Measurements from ENCODE around the gene HNRNPAB. TPM values are rescaled to one million over a fixed set of nuclear protein-coding genes. Genes with fewer than 3 reads are reported as not detected.

The HNRNPAB gene
- total RNA-seq, 1 experiment from 2014 or later = 408 TPM

DNA sequence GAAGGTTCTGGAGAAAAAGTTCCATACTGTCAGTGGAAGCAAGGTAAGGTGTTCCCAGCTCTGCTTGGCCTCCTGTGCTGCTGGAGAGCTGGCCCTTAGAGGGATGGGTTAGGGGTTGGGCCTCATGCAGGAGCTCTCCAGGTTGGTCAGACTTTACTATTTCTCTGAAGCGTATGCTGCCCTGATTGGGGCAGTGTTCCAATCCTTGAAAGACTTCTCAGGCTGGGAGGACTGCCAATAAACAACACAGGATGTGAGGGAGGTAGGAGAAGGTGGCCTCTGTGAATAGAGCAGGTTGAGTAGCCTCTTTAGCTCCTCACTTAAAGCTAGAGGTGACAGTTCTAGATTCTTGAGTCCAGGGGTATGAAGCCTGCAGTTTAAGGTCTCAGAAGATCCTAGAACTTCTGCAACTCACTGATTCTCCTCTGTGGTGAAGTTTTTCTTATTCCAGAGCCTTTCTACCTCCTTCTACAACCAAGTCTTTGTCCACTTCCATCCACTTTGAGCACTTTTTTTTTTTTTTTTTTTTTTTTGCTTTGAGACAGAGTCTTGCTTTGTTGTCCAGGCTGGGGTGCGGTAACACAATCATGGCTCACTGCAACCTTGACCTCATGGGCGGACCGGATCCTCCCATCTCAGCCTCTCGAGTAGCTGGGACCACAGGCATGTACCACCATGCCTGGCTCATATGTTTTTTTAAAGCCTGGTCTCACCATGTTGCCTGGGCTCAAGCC is 3.0 kb downstream of the HNRNPAB start:
- no peaks in the 10 kb centered on the region for H3K27me3 ChIP-seq (replicated peaks; ENCODE audit: insufficient read depth, low read depth, low read length, poor library complexity)
- H3K36me3 ChIP-seq (ENCODE audit: insufficient read depth, low read length, poor library complexity, severe bottlenecking) = peaks cover 71% of the 10 kb centered on the region
- no TSS peak for BruUV-seq (replicated peaks)
- H3K4me3 ChIP-seq (ENCODE audit: low read depth, low read length, poor library complexity, severe bottlenecking) = no peak overlapping the region
- H3K9me3 ChIP-seq (ENCODE audit: low read depth, low read length, poor library complexity, severe bottlenecking) = no peaks in the 10 kb centered on the region
- H3K4me1 ChIP-seq (ENCODE audit: insufficient read depth, low read length, poor library complexity, severe bottlenecking) = peaks cover 11% of the 10 kb centered on the region
- no peak overlapping the region for H3K27ac ChIP-seq (ENCODE audit: low read depth, low read length, poor library complexity, severe bottlenecking)
- no peak for DNase-seq (ENCODE audit: low spot score)
- POLR2A ChIA-PET (ENCODE audit: low non-redundant PET) = no interaction called here
- TF ChIP-seq, protein P1, sequence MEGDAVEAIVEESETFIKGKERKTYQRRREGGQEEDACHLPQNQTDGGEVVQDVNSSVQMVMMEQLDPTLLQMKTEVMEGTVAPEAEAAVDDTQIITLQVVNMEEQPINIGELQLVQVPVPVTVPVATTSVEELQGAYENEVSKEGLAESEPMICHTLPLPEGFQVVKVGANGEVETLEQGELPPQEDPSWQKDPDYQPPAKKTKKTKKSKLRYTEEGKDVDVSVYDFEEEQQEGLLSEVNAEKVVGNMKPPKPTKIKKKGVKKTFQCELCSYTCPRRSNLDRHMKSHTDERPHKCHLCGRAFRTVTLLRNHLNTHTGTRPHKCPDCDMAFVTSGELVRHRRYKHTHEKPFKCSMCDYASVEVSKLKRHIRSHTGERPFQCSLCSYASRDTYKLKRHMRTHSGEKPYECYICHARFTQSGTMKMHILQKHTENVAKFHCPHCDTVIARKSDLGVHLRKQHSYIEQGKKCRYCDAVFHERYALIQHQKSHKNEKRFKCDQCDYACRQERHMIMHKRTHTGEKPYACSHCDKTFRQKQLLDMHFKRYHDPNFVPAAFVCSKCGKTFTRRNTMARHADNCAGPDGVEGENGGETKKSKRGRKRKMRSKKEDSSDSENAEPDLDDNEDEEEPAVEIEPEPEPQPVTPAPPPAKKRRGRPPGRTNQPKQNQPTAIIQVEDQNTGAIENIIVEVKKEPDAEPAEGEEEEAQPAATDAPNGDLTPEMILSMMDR (conservative IDR thresholded peaks at IDR 0.05; ENCODE audit: low read depth, low read length) = no peak
- no peak for TF ChIP-seq EZH2 (IDR thresholded peaks at IDR 0.05; ENCODE audit: borderline replicate concordance, low read depth, low read length, poor library complexity, severe bottlenecking)
- CTCF ChIA-PET = no interaction called here
- intact Hi-C loops (cut with micrococcal nuclease; ENCODE audit: unreplicated experiment) = no loop called here

DNA sequence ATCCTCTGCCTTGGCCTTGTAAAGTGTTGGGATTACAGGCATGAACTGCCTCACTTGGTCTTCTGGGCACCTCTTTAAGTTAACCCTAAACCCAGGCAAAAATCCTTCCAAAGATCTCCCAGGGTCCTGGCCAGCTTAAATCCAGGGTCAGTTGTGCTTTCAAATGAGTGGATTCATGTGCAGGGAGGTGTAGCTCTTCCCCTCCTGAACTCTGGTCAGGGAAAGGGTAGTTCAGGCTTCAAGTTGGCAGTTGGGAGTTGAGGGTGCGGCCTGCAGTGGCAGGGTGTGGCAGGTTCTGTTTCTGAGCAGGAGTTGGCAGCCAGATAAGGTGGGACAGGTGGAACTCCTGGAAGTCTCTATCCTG is 3.6 kb downstream of the HNRNPAB start:
- H3K4me1 ChIP-seq (ENCODE audit: insufficient read depth, low read length, poor library complexity, severe bottlenecking) = peaks cover 11% of the 10 kb centered on the region
- ChIA-PET POLR2A (ENCODE audit: low non-redundant PET) (no interaction called here), CTCF (no interaction called here)
- no peak overlapping the region for H3K4me3 ChIP-seq (ENCODE audit: low read depth, low read length, poor library complexity, severe bottlenecking)
- no TSS peak for BruUV-seq (replicated peaks)
- TF ChIP-seq, protein P1 (conservative IDR thresholded peaks at IDR 0.05; ENCODE audit: low read depth, low read length) = no peak
- TF ChIP-seq EZH2 (IDR thresholded peaks at IDR 0.05; ENCODE audit: borderline replicate concordance, low read depth, low read length, poor library complexity, severe bottlenecking) = no peak
- no peaks in the 10 kb centered on the region for H3K9me3 ChIP-seq (ENCODE audit: low read depth, low read length, poor library complexity, severe bottlenecking)
- no peak overlapping the region for H3K27ac ChIP-seq (ENCODE audit: low read depth, low read length, poor library complexity, severe bottlenecking)
- intact Hi-C loops (cut with micrococcal nuclease; ENCODE audit: unreplicated experiment) = no loop called here
- no peaks in the 10 kb centered on the region for H3K27me3 ChIP-seq (replicated peaks; ENCODE audit: insufficient read depth, low read depth, low read length, poor library complexity)
- no peak for DNase-seq (ENCODE audit: low spot score)
- peaks cover 76% of the 10 kb centered on the region for H3K36me3 ChIP-seq (ENCODE audit: insufficient read depth, low read length, poor library complexity, severe bottlenecking)

DNA sequence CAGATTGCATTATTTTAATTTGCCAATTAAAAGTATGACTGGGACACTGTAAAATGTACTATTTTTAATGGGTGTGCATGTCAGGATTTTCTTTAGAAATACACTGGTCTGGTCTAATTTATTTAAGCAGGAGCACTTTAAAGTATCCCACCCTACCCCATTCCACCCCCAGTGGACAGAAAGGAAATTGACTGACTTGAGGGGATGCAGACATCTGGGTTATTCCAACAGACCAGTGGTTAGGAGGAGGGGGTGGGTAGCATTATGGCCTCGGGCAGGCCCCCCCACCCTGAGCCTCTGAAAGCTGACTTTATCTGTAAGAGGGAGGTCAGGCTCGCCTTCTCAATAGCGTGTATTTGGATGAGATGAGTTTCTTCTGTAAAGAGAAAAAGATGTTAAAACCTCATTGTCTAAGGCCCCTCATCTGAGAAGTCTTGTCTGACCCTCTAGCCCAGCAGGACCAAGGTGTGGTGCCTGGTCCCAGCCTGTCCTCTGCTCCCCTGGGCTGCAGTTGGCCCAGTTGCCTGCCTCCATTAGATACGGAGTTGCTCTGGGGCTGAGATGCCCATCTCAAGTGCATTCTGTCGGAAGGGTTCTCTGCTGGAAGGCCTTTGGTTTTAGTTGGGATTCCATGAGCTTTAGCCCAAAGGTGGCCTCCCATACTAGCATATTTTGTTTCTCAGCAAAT is 4.4 kb downstream of the HNRNPAB start:
- POLR2A ChIA-PET (ENCODE audit: low non-redundant PET) = interaction anchor here (0.6 kb wide), 1 partner anchor 43 kb away, joined by 3 read pairs; no protein-coding TSS in a partner anchor
- intact Hi-C loops (cut with micrococcal nuclease; ENCODE audit: unreplicated experiment) = no loop called here
- no peak overlapping the region for H3K4me3 ChIP-seq (ENCODE audit: low read depth, low read length, poor library complexity, severe bottlenecking)
- H3K4me1 ChIP-seq (ENCODE audit: insufficient read depth, low read length, poor library complexity, severe bottlenecking) = peaks cover 11% of the 10 kb centered on the region
- DNase-seq (ENCODE audit: low spot score) = no peak
- BruUV-seq (replicated peaks) = no TSS peak
- peaks cover 84% of the 10 kb centered on the region for H3K36me3 ChIP-seq (ENCODE audit: insufficient read depth, low read length, poor library complexity, severe bottlenecking)
- TF ChIP-seq EZH2 (IDR thresholded peaks at IDR 0.05; ENCODE audit: borderline replicate concordance, low read depth, low read length, poor library complexity, severe bottlenecking) = no peak
- TF ChIP-seq, protein P1 (conservative IDR thresholded peaks at IDR 0.05; ENCODE audit: low read depth, low read length) = 0 out of 2 replicates have a peak, but pooled peaks have one; percentile 20
- H3K27ac ChIP-seq (ENCODE audit: low read depth, low read length, poor library complexity, severe bottlenecking) = no peak overlapping the region
- no peaks in the 10 kb centered on the region for H3K27me3 ChIP-seq (replicated peaks; ENCODE audit: insufficient read depth, low read depth, low read length, poor library complexity)
- CTCF ChIA-PET = no interaction called here
- no peaks in the 10 kb centered on the region for H3K9me3 ChIP-seq (ENCODE audit: low read depth, low read length, poor library complexity, severe bottlenecking)

All from A673 (cell line).